HepG2 (cell line): ENCODE results near the gene TMEM130. TPM values are rescaled to one million over a fixed set of nuclear protein-coding genes. Genes with fewer than 3 reads are reported as not detected.

Experiments
- ATAC-seq: fragments of 200-7000 bp; cut with Tn5 transposase; 3 replicates; pipeline ENCODE4 v1.9.1; 2020; ENCODE audit warnings: mild to moderate bottlenecking, moderate library complexity
- BruUV-seq: library from RNA; stranded (reverse); fragments of 400-500 nt; replicated peaks from 2 replicates; lab custom pipeline; 2021; lab: Mats Ljungman, UMichigan
- CTCF ChIA-PET: fragments of 300-600 bp; formaldehyde crosslinking; extraction: SDS; loops from one replicate; lab custom pipeline; 2021; ENCODE audit warnings: low total read pairs, inconsistent platforms, low intra/inter-chr PET ratio; lab: Yijun Ruan, JAX
- POLR2A ChIA-PET: fragments of 350-600 bp; sonication (Branson Sonifier 250); formaldehyde crosslinking; loops from one replicate; lab custom pipeline; 2020; ENCODE audit warnings: antibody characterized with exemption, inconsistent platforms; lab: Yijun Ruan, JAX
- DNase-seq: peaks from one replicate; pipeline ENCODE4 v3.0.0-alpha.2; 2015; ENCODE audit warnings: low spot score
- FAIRE-seq: peaks from 3 replicates; lab custom pipeline; 2011; peaks lifted over from hg19 to GRCh38; lab: Jason Lieb, UNC
- H2AFZ ChIP-seq: one replicate; pipeline ENCODE4 v1.6.1; 2011; ENCODE audit warnings: low read length, inconsistent platforms
- H3K27ac ChIP-seq: fragments of 300-600 bp; 3 replicates; pipeline ENCODE4 v1.8.0; 2011; ENCODE audit warnings: mixed run types, mild to moderate bottlenecking, mixed read lengths, low read length, inconsistent platforms; ENCODE audit not compliant: insufficient read depth; ENCODE audit errors: extremely low read length
- H3K27me3 ChIP-seq, 2 experiments: fragments of 200-600 bp in 1 of 2; 2 replicates in 1 of 2; 3 replicates in 1 of 2; pipeline versions ENCODE4 v1.6.0 to v1.8.0; 2011; ENCODE audit warnings: low read length in 2 of 2, mild to moderate bottlenecking in 2 of 2, moderate library complexity in 2 of 2, inconsistent platforms in 1 of 2; ENCODE audit not compliant: insufficient read depth in 2 of 2, control insufficient read depth in 1 of 2
- H3K36me3 ChIP-seq, 2 experiments: fragments of 200-600 bp in 1 of 2; replicated peaks in 1 of 2; 2 replicates in 1 of 2; 3 replicates in 1 of 2; pipeline versions ENCODE4 v1.5.1 to v1.8.0; 2011; ENCODE audit warnings: low read length in 2 of 2, inconsistent platforms in 1 of 2; ENCODE audit not compliant: insufficient read depth in 2 of 2, control insufficient read depth in 1 of 2
- H3K4me1 ChIP-seq: 2 replicates; pipeline ENCODE4 v1.5.1; 2012; ENCODE audit warnings: low read length, inconsistent platforms; ENCODE audit not compliant: insufficient read depth
- H3K4me2 ChIP-seq: 2 replicates; pipeline ENCODE4 v1.6.0; 2011; ENCODE audit warnings: low read depth, low read length, inconsistent platforms
- H3K4me3 ChIP-seq, 3 experiments: fragments of 200-600 bp in 1 of 3; sonication (generic), shearing (Covaris generic) in 1 of 3; replicated peaks in 1 of 3; 2 replicates each; pipeline ENCODE4 v1.5.1; 2011 to 2016; ENCODE audit warnings: low read length in 3 of 3, inconsistent platforms in 2 of 3, low read depth in 2 of 3, mild to moderate bottlenecking in 2 of 3, control low read depth in 1 of 3, mixed read lengths in 1 of 3; ENCODE audit not compliant: insufficient read depth in 1 of 3
- H3K79me2 ChIP-seq: one replicate; pipeline ENCODE4 v1.6.1; 2011; ENCODE audit warnings: low read length, inconsistent platforms; ENCODE audit not compliant: insufficient read depth
- H3K9ac ChIP-seq: 2 replicates; pipeline ENCODE4 v1.6.0; 2011; ENCODE audit warnings: mild to moderate bottlenecking, low read depth, low read length, inconsistent platforms; ENCODE audit not compliant: insufficient read depth
- H3K9me3 ChIP-seq: 2 replicates; pipeline ENCODE4 v1.5.1; 2012; ENCODE audit warnings: mild to moderate bottlenecking, low read length
- H4K20me1 ChIP-seq: 2 replicates; pipeline ENCODE4 v1.6.0; 2011; ENCODE audit warnings: inconsistent platforms, mild to moderate bottlenecking, low read length, moderate library complexity; ENCODE audit not compliant: insufficient read depth
- CEBPB ChIP-seq: IDR thresholded peaks from 2 replicates; pipeline ENCODE4 v1.6.1; 2011; ENCODE audit warnings: low read depth, low read length, improper control_type of control experiment, borderline replicate concordance
- HHEX ChIP-seq: IDR thresholded peaks from 2 replicates; pipeline ENCODE4 v1.6.1; 2016; ENCODE audit warnings: control low read depth
- HNRNPH1 ChIP-seq: fragments of 200-400 bp; formaldehyde crosslinking; optimal IDR thresholded peaks from 2 replicates; pipeline ENCODE3; 2017; ENCODE audit warnings: mild to moderate bottlenecking, low read depth, low read length
- HNRNPK ChIP-seq: fragments of 200-400 bp; formaldehyde crosslinking; IDR thresholded peaks from 2 replicates; pipeline ENCODE4 v1.6.1; 2018; ENCODE audit warnings: low read length, low read depth, moderate library complexity, mild to moderate bottlenecking; ENCODE audit not compliant: poor library complexity, severe bottlenecking
- NBN ChIP-seq: fragments of 450-650 bp; conservative IDR thresholded peaks from 2 replicates; pipeline ENCODE4 v1.6.1; 2017
- NONO ChIP-seq, 2 experiments: fragments of 450-650 bp in 1 of 2; sonication (generic) in 1 of 2; formaldehyde crosslinking in 1 of 2; IDR thresholded peaks in 1 of 2; conservative IDR thresholded peaks in 1 of 2; 2 replicates each; pipeline versions ENCODE4 v1.6.1 to v1.8.0; 2017 to 2022; ENCODE audit warnings: mild to moderate bottlenecking in 1 of 2, missing genetic modification reagents in 1 of 2, moderate library complexity in 1 of 2
- PAF1 ChIP-seq: IDR thresholded peaks from 2 replicates; pipeline ENCODE4 v1.6.1; 2016; ENCODE audit warnings: missing genetic modification reagents, missing compliant biosample characterization
- SNAI1 ChIP-seq: sonication (generic); formaldehyde crosslinking; IDR thresholded peaks from 2 replicates; pipeline ENCODE4 v1.5.0; 2020; ENCODE audit warnings: mild to moderate bottlenecking, missing genetic modification reagents, borderline replicate concordance
- TBX3 ChIP-seq: fragments of 450-650 bp; IDR thresholded peaks from 2 replicates; pipeline ENCODE4 v1.6.1; 2017; ENCODE audit warnings: antibody characterized with exemption, mild to moderate bottlenecking, inconsistent platforms, borderline replicate concordance
- ZFY ChIP-seq: sonication (generic); formaldehyde crosslinking; IDR thresholded peaks from 2 replicates; pipeline ENCODE4 v1.4.0; 2020; ENCODE audit warnings: missing genetic modification reagents
- ZNF20 ChIP-seq: sonication (generic); formaldehyde crosslinking; IDR thresholded peaks from 2 replicates; pipeline ENCODE4 v1.4.0; 2020; ENCODE audit warnings: mild to moderate bottlenecking, moderate library complexity, missing genetic modification reagents
- ZNF260 ChIP-seq: sonication (generic); formaldehyde crosslinking; IDR thresholded peaks from 2 replicates; pipeline ENCODE4 v1.4.0; 2020; ENCODE audit warnings: missing genetic modification reagents, low read depth, mild to moderate bottlenecking, borderline replicate concordance
- ZNF33A ChIP-seq: sonication (generic); formaldehyde crosslinking; IDR thresholded peaks from 2 replicates; pipeline ENCODE4 v1.5.1; 2020; ENCODE audit warnings: missing genetic modification reagents, mild to moderate bottlenecking, moderate library complexity, borderline replicate concordance
- ZNF614 ChIP-seq: IDR thresholded peaks from 2 replicates; pipeline ENCODE4 v1.6.1; 2018; ENCODE audit warnings: missing biosample characterization, missing genetic modification reagents, inconsistent platforms, borderline replicate concordance
- ZNF709 ChIP-seq: sonication (generic); formaldehyde crosslinking; IDR thresholded peaks from 2 replicates; pipeline ENCODE4 v1.5.0; 2020; ENCODE audit warnings: mild to moderate bottlenecking, missing genetic modification reagents
- ZNF768 ChIP-seq: sonication (generic); formaldehyde crosslinking; IDR thresholded peaks from 2 replicates; pipeline ENCODE4 v1.4.0; 2020; ENCODE audit warnings: missing genetic modification reagents
- ZNF777 ChIP-seq: sonication (generic); formaldehyde crosslinking; IDR thresholded peaks from 2 replicates; pipeline ENCODE4 v1.4.0; 2020; ENCODE audit warnings: missing genetic modification reagents
- WGBS: methylation state at CpG from one replicate; pipeline ENCODE4 v1.1.6; 2017; ENCODE audit warnings: low lambda C conversion rate; 5-methylcytosine and 5-hydroxymethylcytosine counted together
- in situ Hi-C: cut with HindIII; loops from 2 replicates; pipeline ENCODE4 v1.10.0; 2017; ENCODE audit warnings: low pct_unique_long_range_greater_than_20kb; ENCODE audit not compliant: extremely low pct_ligation_motif_present
- intact Hi-C: fragments of 100-400 bp; cut with micrococcal nuclease; formaldehyde crosslinking; loops from one replicate; pipeline ENCODE4 v1.10.0; 2022; ENCODE audit not compliant: unreplicated experiment
- polyA plus RNA-seq, 8 experiments: library from polyadenylated mRNA; depleted of rRNA in 3 of 8; stranded (reverse) in 7 of 8; unstranded in 1 of 8; fragments of >200 nt; fragmentation: Illumina TruSeq in 4 of 8; extraction: Trizol in 4 of 8; gene quantifications; 2 replicates each; pipeline versions ENCODE4 v1.2.1 to v1.2.3, GENCODE V29; 2011 to 2016; ENCODE audit warnings: low read depth in 4 of 8, missing spikeins in 1 of 8, mixed read lengths in 1 of 8; ENCODE audit not compliant: insufficient read depth in 1 of 8
- total RNA-seq, 5 experiments: library from RNA; depleted of rRNA; stranded (reverse); fragments of >200 nt; fragmentation: Illumina TruSeq; extraction: Trizol; gene quantifications; 2 replicates each; pipeline ENCODE4 v1.2.3, GENCODE V29; 2016; ENCODE audit warnings: low read depth in 1 of 5
- TF ChIP-seq, protein P1 (sequence below), 2 experiments: sonication (generic) in 1 of 2; formaldehyde crosslinking in 1 of 2; IDR thresholded peaks; 2 replicates each; pipeline versions ENCODE4 v1.4.0 to v1.6.1; 2016 to 2020; ENCODE audit warnings: borderline replicate concordance in 1 of 2, low read depth in 1 of 2, mild to moderate bottlenecking in 1 of 2, missing genetic modification reagents in 1 of 2

Gene TMEM130
- total and polyA plus RNA-seq, 2 of the 13 experiments (the other 11 are each of a cell fraction or from before 2014, with no cell fraction given), result not detected

DNA sequence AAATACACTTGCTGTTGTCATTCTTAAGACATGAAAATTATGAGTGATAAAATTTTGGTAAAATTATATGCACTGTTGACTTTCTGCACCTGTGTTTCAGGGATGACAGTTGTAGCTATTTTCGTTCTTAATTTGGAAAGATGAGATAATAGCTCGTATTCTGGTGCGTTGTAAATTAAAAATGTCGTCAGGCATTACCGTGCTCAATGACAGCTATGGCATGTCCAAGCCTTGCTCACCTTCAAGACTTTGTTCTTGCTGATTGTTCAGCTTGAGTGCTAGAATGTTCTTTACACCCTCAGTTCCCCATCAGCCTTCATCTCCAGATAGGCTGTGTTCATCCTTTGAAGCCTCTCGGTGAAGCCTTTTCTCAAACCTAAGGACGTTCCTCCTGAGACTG lies 30.0 kb upstream of the TMEM130 start (continued):
- TF ChIP-seq ZNF20 (no peak), HNRNPK (no peak), NBN (no peak)

DNA sequence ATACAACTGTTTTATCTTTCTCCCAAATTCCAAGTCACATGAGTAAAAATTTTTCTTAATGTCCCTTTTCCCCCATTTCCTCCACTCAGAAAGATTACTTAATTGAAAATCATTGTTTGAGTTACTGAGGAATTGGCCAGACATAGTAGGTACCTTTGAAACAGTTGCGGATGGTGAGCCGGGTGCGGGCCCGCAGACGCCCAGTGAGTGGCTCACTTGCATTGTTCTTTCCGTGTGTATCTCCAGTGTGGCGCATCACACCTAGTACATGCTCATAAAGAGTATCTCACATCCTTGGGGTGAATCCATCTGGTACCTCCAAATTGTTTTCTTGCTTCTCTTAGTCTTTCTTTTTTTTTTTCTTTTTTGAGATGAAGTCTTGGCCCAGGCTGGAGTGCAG lies 22.8 kb upstream of the TMEM130 start:
- Histone ChIP-seq H3K4me3 (no peak overlapping the region), H4K20me1 (no peaks in the 10 kb centered on the region), H3K4me1 (no peaks in the 10 kb centered on the region), H3K79me2 (no peaks in the 10 kb centered on the region), H3K27ac (no peak overlapping the region), H3K4me2 (no peak overlapping the region), H3K9ac (no peak overlapping the region), H3K36me3 (peaks cover 17 to 63% of the 10 kb centered on the region in 2 experiments), H2AFZ (no peak overlapping the region), H3K9me3 (no peaks in the 10 kb centered on the region), H3K27me3 (no peaks in the 10 kb centered on the region)
- ATAC-seq (no peak), FAIRE-seq (no peak), DNase-seq (no peak)
- CTCF ChIA-PET, result no interaction called here
- intact Hi-C loops (no loop called here), in situ Hi-C loops (no loop called here)
- POLR2A ChIA-PET, result no interaction called here
- BruUV-seq, result no TSS peak
- no peak for TF ChIP-seq SNAI1
- TF ChIP-seq HNRNPH1, result no peak
- no peak for TF ChIP-seq ZNF614 (CRISPR knock-in tag)
- no peak for TF ChIP-seq NONO (IDR thresholded peaks at IDR 0.05)
- TF ChIP-seq NONO (CRISPR knock-in tag; conservative IDR thresholded peaks at IDR 0.05), result no peak
- no peak for TF ChIP-seq ZNF777 (CRISPR knock-in tag)
- TF ChIP-seq ZNF260 (CRISPR knock-in tag), result no peak
- TF ChIP-seq TBX3, result no peak
- TF ChIP-seq, protein P1, sequence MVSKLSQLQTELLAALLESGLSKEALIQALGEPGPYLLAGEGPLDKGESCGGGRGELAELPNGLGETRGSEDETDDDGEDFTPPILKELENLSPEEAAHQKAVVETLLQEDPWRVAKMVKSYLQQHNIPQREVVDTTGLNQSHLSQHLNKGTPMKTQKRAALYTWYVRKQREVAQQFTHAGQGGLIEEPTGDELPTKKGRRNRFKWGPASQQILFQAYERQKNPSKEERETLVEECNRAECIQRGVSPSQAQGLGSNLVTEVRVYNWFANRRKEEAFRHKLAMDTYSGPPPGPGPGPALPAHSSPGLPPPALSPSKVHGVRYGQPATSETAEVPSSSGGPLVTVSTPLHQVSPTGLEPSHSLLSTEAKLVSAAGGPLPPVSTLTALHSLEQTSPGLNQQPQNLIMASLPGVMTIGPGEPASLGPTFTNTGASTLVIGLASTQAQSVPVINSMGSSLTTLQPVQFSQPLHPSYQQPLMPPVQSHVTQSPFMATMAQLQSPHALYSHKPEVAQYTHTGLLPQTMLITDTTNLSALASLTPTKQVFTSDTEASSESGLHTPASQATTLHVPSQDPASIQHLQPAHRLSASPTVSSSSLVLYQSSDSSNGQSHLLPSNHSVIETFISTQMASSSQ (IDR thresholded peaks at IDR 0.05; ENCODE audit: low read depth), result no peak
- TF ChIP-seq, protein P1 (CRISPR knock-in tag; IDR thresholded peaks at IDR 0.05; ENCODE audit: borderline replicate concordance), result no peak
- no peak for TF ChIP-seq ZNF709 (CRISPR knock-in tag)
- no peak for TF ChIP-seq PAF1 (CRISPR knock-in tag)
- TF ChIP-seq ZNF33A (CRISPR knock-in tag), result no peak
- no peak for TF ChIP-seq CEBPB
- TF ChIP-seq HHEX (CRISPR knock-in tag), result no peak
- no peak for TF ChIP-seq ZNF768
- TF ChIP-seq ZFY, result no peak
- WGBS, result 99% methylated on average over 7 of the region's 7 CpGs
